HepG2 (cell line): ENCODE results near the gene OAS2. TPM values are rescaled to one million over a fixed set of nuclear protein-coding genes. Genes with fewer than 3 reads are reported as not detected.

Source experiments
- ARHGAP35 ChIP-seq: sonication (generic); formaldehyde crosslinking; IDR thresholded peaks from 2 replicates; pipeline ENCODE4 v1.9.0; 2022; ENCODE audit warnings: mild to moderate bottlenecking, inconsistent platforms, moderate library complexity, missing genetic modification reagents, borderline replicate concordance
- DNMT3B ChIP-seq: conservative IDR thresholded peaks from 2 replicates; pipeline ENCODE4 v1.6.1; 2016; ENCODE audit warnings: missing biosample characterization, control low read depth
- E2F2 ChIP-seq: sonication (generic); formaldehyde crosslinking; IDR thresholded peaks from 2 replicates; pipeline ENCODE4 v1.4.0; 2020; ENCODE audit warnings: missing genetic modification reagents, borderline replicate concordance
- MXI1 ChIP-seq: IDR thresholded peaks from 3 replicates; pipeline ENCODE4 v1.6.1; 2012; ENCODE audit warnings: low read depth, low read length, inconsistent platforms, borderline replicate concordance
- RELA ChIP-seq: sonication (generic); formaldehyde crosslinking; IDR thresholded peaks from 2 replicates; pipeline ENCODE4 v1.4.0; 2020; ENCODE audit warnings: missing genetic modification reagents
- RERE ChIP-seq: IDR thresholded peaks from 2 replicates; pipeline ENCODE4 v1.6.1; 2016; ENCODE audit warnings: low read depth, missing genetic modification reagents, missing compliant biosample characterization
- SAFB2 ChIP-seq: sonication (generic); formaldehyde crosslinking; IDR thresholded peaks from 2 replicates; pipeline ENCODE4 v1.5.1; 2020; ENCODE audit warnings: missing genetic modification reagents, low read depth, mild to moderate bottlenecking, borderline replicate concordance
- ZNF205 ChIP-seq: IDR thresholded peaks from 2 replicates; pipeline ENCODE4 v1.6.1; 2018; ENCODE audit warnings: missing biosample characterization, missing genetic modification reagents
- ZNF264 ChIP-seq: sonication (generic); formaldehyde crosslinking; IDR thresholded peaks from 2 replicates; pipeline ENCODE4 v1.4.0; 2020; ENCODE audit warnings: missing genetic modification reagents
- polyA plus RNA-seq, 8 experiments: library from polyadenylated mRNA; depleted of rRNA in 3 of 8; stranded (reverse) in 7 of 8; unstranded in 1 of 8; fragments of >200 nt; fragmentation: Illumina TruSeq in 4 of 8; extraction: Trizol in 4 of 8; gene quantifications; 2 replicates each; pipeline versions ENCODE4 v1.2.1 to v1.2.3, GENCODE V29; 2011 to 2016; ENCODE audit warnings: low read depth in 4 of 8, missing spikeins in 1 of 8, mixed read lengths in 1 of 8; ENCODE audit not compliant: insufficient read depth in 1 of 8
- total RNA-seq, 5 experiments: library from RNA; depleted of rRNA; stranded (reverse); fragments of >200 nt; fragmentation: Illumina TruSeq; extraction: Trizol; gene quantifications; 2 replicates each; pipeline ENCODE4 v1.2.3, GENCODE V29; 2016; ENCODE audit warnings: low read depth in 1 of 5
- TF ChIP-seq, protein P1 (sequence below): sonication (generic); formaldehyde crosslinking; IDR thresholded peaks from 2 replicates; pipeline ENCODE4 v1.8.0; 2022; ENCODE audit warnings: mild to moderate bottlenecking, missing genetic modification reagents, moderate library complexity

The OAS2 gene
- total and polyA plus RNA-seq, 2 of the 13 experiments (the other 11 are each of a cell fraction or from before 2014, with no cell fraction given): 0.05 to 0.24 TPM

DNA sequence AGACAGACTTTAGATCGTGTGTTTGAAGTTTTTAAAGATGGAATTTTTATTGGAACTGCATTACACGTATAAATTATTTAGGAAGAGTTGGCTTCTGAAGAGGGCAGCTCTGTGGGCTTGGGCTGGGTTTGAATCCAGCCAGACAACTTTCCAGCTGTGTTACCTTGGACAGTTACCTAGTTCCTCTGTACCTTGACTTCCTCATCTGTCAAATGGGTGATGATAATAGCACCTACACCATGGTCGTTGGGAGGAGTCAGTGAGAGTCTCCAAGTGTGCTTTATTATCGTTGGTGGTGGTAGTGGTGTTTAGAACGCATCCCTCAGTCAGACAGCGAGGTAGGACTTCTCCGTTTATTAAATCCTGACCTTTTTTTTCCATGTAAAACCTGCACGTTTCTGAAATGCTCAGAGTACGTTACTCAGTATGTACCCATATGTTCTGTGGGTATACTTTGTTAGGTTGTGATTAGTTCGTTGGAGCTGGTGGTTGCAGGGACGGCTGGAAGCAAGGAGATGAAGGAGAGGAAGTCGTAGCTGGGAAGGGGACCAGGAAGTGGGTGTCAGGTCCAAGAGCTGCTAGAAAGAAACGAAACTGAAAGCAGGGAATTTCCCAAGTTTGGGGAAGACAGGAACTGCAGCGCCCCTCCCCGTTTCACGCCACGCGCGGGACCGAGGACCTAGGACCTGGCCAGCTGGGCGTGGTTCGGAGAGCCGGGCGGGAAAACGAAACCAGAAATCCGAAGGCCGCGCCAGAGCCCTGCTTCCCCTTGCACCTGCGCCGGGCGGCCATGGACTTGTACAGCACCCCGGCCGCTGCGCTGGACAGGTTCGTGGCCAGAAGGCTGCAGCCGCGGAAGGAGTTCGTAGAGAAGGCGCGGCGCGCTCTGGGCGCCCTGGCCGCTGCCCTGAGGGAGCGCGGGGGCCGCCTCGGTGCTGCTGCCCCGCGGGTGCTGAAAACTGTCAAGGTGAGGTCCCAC, 40.3 kb upstream of the OAS2 start, which contains the start of gene OAS3 (continued):
- peak; percentile 74; the same call in 1 of the 2 replicates for TF ChIP-seq E2F2 (CRISPR knock-in tag)
- no peak for TF ChIP-seq ARHGAP35
- TF ChIP-seq RELA: peak; percentile 80; the same call in 1 of the 2 replicates
- no peak for TF ChIP-seq RERE (CRISPR knock-in tag)
- TF ChIP-seq, protein P1, sequence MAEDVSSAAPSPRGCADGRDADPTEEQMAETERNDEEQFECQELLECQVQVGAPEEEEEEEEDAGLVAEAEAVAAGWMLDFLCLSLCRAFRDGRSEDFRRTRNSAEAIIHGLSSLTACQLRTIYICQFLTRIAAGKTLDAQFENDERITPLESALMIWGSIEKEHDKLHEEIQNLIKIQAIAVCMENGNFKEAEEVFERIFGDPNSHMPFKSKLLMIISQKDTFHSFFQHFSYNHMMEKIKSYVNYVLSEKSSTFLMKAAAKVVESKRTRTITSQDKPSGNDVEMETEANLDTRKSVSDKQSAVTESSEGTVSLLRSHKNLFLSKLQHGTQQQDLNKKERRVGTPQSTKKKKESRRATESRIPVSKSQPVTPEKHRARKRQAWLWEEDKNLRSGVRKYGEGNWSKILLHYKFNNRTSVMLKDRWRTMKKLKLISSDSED (CRISPR knock-in tag): no peak
- no peak for TF ChIP-seq SAFB2
- no peak for TF ChIP-seq ZNF264
- peak; percentile 81; the same call in 2 of the 3 replicates for TF ChIP-seq MXI1
- no peak for TF ChIP-seq DNMT3B (CRISPR knock-in tag)
- no peak for TF ChIP-seq ZNF205 (CRISPR knock-in tag)
